Astrocyte of the hippocampus (primary cell): ENCODE measurements around the gene AMER2.
A peak's percentile ranks its signal among the peaks of the same experiment; 100 is the strongest.

Experiments used
- DNase-seq: peaks from one replicate; pipeline ENCODE4 v3.0.0; 2011; ENCODE audit warnings: low read depth, low spot score

Gene AMER2

DNA sequence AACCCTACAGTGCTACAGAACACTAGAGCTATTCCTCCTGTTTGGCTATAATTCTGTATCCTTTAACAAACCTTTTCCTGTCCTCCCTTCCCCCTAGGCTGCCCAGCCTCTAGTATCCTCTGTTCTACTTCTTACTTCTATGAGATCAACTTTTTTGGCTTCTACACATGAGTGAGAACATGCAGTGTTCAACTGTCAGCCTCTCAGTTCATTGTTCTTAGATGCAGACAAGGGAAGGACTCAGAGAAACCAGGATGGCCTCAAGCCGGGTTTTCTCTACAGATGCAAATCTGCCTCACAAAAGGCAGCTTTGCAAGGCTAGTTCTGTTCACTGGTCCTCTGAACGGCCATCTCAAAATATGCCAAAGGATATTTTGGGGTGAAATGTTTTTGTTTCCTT is 18.4 kb downstream of the AMER2 start:
- no peak for DNase-seq

GRCh38 chr13:25151626-25152195 is 20.4 kb downstream of the AMER2 start:
- no peak for DNase-seq

DNA sequence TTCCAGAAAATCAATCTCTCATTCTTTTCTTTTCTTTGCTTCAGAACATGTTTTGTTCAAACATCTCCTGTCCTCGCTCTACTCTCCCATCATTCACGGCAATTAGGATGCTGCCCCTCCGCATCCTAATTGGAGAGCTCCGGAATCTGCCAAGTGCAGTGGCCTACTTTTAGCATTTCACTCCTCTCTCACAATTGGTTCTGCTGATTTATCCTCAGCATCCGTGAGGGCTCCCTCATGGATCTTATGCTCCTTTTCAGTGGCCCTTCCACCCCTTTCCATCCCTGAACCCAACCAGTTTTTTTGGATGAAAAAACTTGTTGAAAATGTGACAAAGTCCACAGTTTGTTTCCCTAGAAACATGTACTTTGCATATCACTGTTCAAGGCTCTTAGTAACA is 22.4 kb downstream of the AMER2 start:
- no peak for DNase-seq

DNA sequence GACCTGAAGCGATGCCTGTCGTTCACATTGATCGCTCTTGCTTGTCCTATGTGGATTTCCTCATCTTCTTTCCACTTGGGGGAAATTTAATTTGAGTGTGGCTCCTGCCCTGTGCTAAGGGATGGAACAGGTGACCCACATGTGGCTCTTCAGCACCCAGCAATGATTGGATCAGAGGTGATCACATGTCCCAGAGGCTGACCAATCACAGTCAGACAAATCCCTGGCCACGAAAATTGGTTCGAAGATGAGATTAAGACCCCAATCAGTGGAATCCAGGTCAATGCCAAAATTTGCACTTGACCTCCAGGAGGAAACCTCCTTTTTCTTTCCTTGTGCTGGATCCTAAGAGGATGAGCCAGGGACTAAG is 23.7 kb downstream of the AMER2 start:
- no peak for DNase-seq

GRCh38 chr13:25147638-25148401 is 24.3 kb downstream of the AMER2 start:
- DNase-seq: no peak

GRCh38 chr13:25143706-25144105 is 28.4 kb downstream of the AMER2 start:
- DNase-seq: no peak

- no peak for DNase-seq
These were observed 31.0 kb downstream of the AMER2 start for GRCh38 chr13:25141042-25141441.

DNA sequence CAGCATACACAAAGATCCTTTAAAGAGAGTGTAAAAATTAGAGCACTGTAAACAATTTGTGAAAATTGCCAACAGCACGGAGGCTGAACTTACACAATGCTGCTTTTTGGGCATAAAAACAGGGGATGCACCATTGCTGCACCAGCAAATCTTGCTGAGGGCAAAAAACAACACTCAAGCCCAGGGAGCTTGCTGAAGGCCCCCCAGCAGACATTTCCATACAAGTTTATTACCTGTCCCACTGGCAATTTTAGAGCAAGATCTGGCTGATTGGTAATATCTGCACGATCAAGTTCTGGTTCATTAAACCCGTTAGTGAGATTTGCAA is 34.3 kb downstream of the AMER2 start:
- no peak for DNase-seq

DNA sequence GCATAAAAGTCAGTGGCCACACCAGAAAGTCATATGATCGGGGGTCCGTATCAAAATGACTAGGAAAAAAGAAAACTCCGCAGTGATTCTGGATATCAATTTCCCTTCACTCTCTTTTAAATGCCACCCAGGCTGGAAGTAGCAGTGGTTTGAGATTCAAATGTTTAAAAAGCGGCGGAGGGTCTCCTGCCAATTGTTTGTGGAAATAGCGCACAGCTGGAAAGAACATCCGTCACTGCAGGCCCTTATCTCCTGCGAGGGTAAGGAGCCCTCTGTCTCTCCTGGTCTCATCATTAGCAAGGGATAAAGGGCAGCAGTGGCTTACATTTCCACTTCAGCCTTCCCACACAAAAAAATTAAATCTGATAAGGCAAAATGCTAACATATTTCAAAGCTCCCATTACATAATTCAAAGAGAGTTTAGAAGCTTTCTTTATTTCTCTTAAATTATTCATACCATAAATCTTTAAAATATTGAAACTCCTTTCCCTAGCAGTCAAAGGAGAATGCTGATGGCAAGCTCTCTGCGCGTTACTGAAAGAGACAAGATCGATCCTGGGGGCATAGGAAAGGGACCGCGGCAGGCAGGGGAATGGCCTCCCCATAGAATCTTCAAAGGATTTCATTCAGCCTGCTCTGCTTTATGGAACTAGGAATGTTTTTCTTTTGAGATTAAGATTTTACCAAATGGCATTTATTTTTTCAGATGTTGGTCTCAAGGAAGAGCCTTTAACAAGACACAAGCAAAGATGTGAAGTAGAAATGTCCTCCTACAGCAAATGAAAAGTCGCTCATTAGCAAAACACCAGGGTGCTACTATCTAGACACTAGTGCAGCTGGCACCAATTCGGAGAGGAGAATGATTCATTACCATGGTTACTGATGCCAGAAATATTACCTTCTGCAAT is 35.0 kb downstream of the AMER2 start:
- no peak for DNase-seq

GRCh38 chr13:25135896-25136295 is 36.2 kb downstream of the AMER2 start:
- no peak for DNase-seq

DNA sequence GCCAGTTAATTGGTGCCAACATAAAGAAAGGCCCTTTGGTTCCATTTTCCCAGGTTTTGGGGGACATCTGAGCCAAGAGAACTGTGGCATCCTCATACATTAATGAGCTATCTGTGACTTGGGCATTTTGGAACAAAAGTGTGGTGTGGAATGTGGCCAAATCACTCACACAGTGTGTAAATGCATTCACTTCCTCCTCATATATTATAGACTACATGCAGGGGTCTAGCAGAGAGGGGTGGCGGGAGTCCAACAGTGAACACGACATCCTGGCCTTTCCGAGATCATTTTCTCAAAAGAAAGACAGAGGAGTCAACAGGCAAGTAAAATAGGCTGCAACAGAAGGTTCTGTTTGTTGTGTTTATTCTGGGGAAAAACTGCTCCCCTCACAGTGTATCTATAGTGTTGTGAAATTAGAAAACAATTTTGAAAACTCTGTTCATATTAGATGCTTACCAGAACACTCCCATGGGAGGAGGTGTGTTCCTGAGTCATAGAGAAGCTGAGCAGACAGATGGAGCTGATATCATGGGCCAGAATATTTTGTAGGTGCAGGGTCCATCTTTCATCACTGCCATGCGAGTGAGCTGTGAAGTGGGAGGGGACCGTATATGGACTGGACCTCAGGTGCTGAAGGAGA is 39.2 kb downstream of the AMER2 start:
- DNase-seq: no peak

DNA sequence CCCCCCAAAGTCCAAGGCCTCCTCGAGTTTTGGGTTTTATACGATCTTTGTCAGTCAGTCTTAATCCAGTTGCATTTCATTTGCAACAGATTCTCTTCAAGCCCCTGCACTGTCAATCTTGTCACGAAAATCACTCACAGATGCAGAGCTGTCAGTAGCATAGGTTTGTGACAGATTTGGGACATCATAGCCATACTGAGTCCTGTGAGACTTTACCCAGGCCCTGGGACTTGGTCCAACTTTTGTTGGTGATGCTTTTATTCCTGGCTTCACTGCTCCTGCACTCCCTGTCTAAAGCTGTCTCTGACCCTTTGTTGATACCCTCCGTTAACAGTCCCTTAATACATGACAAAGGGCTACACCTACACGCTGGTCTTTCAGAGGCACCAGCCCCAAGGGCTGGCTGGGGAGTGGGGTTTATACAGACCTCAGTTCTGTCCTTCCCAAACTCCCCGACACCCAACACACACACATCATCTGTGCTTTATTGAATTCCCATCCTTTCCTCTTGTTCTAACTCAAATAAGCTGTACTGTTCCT is 40.1 kb downstream of the AMER2 start:
- no peak for DNase-seq

- DNase-seq: no peak
These were observed 41.1 kb downstream of the AMER2 start for GRCh38 chr13:25130944-25131343.

GRCh38 chr13:25118378-25118905 is 53.6 kb downstream of the AMER2 start:
- no peak for DNase-seq

DNA sequence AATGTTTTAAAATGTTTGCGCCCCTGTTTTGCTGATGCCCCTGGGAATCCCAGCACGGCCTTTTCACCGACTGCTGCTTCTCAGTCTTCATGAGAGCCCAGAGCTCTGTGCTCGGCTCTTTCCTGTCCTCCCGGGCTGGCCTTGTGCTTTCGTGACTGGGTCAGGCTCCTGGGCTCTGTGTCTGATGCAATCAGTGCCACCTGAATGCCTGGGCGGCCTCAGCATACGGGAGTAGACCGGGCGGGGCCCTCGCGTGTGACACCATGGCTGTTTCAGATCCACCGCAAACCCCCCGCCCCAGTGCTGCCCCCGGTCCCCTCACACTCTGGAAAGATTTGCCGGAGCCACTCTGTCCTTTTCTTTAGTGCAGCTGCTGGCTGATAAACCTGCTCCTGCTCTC is 54.8 kb downstream of the AMER2 start:
- no peak for DNase-seq

- no peak for DNase-seq
These were observed 56.0 kb downstream of the AMER2 start for GRCh38 chr13:25116044-25116443.

DNA sequence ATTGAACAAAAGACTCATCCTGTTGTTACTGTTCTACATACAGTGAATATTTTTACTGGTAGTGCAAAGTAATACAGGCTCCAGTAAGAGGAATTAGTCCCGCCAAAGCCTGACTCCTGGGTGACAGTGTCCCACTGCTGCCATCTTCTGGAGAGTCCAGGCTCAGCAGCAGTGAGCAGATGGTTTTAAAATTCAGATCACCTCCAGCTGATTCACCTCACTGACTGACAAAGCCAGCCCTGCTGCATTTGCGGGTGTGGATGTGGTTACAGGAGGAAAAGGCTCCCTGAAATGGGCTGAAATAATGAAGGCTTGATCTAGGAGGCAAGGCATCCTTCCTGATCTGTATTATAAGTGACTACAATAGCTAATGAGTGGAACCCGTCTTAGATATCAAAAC is 57.9 kb downstream of the AMER2 start:
- DNase-seq: peak; percentile 93

GRCh38 chr13:25112695-25113255 is 59.3 kb downstream of the AMER2 start:
- DNase-seq: no peak
